ENCODE results near the gene WRAP53.
A peak's percentile ranks its signal among the peaks of the same experiment; 100 is the strongest.

The WRAP53 gene

DNA sequence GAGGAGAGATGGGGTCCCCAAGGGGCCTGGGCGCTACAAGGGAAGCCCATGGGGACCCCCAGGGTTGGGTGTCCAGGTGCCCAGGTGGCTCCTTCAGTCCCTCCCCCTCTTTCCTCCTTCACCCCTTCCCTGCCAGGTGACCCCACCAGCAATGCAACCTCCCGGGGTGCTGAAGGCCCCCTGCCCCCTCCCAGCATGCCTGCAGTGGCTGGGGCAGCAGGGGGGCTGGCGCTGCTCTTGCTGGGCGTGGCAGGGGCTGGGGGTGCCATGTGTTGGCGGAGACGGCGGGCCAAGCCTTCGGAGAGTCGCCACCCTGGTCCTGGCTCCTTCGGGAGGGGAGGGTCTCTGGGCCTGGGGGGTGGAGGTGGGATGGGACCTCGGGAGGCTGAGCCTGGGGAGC lies 20.8 kb downstream of the WRAP53 start:
- no peak for DNase-seq (ENCODE audit: low read depth)

DNA sequence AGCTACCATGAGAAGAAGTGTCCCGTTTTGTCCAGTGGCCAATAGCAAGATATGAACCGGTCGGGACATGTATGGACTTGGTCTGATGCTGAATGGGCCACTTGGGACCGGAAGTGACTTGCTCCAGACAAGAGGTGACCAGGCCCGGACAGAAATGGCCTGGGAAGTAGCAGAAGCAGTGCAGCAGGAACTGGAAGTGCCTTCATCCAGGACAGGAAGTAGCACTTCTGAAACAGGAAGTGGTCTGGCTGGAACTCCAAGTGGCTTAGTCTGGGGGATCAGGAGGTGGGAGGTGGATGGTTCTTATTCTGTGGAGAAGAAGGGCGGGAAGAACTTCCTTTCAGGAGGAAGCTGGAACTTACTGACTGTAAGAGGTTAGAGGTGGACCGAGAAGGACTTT lies 22.0 kb downstream of the WRAP53 start:
- DNase-seq (ENCODE audit: low read depth): no peak

DNA sequence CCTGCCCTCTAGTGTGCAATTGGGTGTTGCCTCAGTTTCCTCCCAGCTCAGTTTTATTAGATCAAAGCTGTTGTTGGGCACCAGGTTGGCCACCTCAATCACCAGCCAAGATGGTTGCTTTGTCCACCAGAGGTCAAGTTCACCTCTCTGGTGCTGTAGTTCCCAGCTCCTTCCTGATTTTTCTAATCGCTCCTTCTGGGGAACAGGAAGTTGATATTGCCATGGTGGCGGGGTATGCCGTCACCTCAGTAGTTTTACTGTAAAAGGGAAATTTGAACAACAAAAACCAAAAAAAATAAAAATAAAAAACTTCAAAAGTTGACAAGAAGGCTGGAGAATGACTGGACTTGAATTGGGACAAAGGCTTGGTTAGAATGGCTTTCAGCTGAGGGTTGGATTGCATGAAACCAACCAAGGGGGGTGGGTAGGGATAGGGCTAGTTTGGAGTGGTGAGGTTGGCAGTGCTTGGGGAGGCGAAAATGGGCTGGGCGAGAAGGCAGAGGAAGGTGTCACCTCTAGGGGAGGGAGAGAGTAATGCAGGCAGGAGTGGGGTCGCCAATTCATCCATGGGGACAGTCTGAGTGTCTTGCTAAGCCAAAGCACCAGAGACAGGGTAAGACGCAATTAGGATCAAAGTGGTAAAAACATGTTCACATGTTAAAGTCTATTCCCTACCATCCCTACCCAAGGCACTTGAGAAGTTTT lies 22.9 kb downstream of the WRAP53 start:
- no peak for DNase-seq (ENCODE audit: low read depth)

DNA sequence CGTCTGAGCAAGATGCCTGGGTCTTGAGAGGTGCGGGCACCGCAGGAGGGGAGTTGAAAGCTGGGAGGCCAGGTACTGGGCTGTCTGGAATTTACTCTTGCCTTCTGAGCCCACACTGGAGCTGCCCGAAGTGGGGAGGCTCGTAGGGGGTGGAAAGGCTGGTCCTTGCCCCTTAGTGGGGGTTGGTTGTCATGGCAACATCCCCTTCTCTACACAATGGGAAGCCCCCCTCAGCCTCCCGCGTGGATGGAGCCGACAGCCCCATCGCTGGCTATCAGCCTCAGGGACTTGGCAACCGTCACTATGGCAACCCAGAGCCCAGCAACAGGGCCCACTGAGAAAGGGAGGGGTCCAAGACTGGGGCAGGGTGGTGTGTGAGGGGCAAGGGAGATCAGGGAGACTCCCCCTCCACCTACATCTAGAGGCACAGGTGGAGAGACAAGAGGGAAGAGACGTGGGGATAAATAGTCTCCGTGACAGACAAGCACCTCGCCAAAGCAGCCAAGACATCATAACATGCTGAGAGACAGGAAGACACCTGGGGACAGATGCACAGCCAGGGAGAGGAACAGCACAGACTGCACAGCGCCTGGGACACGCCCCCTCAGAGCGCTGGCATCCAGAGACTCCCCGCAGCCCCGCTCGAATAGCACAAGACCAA lies 24.0 kb downstream of the WRAP53 start:
- DNase-seq (ENCODE audit: low read depth): no peak

DNA sequence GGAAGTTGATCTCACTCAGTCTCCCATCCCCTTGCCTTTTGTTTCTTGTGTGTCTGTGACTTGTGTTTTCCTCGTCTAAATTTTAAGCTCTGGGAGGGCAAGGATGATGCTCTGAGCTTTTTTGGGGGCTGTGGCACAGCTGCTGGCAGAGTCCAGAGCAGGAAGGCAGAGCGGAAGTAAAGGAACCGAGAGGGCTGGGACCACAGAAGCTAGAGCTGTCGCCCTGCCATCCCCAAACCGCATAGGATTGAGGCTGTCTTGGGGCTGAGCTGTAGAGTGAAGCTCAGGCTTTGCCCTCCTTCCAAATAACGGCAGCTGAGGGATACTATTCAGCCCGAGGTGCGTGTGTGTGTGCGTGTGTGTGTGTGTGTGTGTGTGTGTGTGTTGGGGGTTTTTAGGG lies 25.5 kb downstream of the WRAP53 start:
- DNase-seq (ENCODE audit: low read depth): no peak

DNA sequence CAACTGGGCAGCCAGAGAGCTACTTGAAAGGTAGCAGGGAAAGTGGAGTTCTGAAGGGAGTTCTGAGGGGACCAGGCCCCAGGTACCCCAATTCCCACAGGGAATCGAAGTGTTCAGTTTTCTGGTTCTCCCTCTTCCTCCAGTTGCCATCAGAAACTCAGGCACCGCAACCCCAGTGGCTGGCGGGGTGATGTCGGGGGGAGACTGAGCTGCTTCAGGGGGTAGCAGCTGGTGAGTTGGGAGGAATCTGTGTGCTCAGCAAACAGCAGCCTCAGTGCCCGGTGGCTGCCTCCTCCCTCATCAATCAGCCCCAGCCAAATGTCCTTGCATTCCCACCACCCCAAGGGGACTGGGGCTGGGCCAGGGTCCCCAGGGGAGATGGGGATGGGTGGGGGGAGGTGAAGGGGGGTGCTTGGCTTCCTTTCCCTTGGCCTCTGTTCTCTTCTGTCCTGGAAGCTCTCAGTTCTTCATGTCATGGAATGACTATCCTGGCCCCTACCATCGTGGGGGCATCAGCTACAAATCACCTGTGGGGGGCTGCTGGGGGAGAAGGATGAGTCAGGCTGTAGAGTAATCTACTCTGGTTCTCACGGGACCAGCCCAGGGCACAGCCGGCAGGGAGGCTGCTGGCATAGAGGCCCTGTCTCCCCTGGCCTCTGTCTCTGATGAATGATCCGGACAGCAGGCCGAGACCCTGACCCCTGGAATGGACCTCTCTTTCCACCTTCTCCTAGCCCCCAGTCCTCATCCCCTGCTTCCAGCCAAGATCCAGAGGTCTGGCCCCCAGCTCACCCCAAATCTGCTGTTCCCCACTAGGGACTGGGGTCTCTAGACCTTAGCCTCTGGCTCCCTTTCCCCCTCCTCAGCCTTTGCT lies 26.7 kb downstream of the WRAP53 start:
- no peak for DNase-seq (ENCODE audit: low read depth)

DNA sequence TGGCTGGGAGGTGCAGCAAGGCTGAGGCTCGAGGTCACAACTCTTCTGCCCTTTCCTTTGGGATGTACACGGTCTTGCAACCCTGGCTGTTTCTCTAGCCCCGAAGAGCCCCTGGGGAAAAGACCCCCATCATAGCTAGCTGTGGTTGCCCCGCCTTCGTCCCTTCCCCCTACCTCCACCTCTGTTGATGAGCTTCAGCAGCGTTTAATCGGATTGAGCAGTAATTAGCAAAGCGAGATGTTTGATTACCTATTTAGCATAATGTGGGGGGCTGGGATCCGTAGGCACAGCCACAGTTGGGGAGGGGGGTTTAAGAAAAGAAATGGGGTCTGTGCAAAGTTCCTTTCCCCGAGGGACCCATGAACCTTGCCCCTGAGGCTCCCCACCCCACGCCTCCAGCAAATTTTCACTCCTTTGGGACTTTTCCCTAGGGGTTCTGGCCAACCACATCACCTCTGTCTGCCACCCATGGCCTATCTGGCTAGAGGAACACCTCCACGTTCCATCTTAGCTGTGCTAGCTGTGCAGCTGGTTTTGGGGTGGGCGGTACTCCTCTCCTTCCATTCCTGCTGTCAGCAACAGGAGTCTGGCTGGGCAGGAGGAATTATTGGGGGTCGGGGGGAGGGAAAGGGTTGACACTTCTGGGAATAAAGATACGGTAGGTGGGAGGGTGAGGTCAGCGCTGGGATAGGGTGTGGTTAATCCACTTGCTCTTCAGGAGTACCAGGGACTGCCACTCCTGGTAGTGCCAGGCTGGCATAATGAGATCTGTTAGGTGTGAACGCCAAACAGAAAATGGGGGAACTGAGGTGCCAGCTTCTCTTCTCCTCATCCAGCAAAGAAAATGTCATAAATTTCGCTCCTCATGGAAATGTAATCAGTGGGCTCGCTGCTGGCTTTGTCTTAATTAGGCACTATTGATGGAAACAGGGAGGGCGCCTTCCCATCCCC lies 27.9 kb downstream of the WRAP53 start:
- DNase-seq (ENCODE audit: low read depth): no peak

DNA sequence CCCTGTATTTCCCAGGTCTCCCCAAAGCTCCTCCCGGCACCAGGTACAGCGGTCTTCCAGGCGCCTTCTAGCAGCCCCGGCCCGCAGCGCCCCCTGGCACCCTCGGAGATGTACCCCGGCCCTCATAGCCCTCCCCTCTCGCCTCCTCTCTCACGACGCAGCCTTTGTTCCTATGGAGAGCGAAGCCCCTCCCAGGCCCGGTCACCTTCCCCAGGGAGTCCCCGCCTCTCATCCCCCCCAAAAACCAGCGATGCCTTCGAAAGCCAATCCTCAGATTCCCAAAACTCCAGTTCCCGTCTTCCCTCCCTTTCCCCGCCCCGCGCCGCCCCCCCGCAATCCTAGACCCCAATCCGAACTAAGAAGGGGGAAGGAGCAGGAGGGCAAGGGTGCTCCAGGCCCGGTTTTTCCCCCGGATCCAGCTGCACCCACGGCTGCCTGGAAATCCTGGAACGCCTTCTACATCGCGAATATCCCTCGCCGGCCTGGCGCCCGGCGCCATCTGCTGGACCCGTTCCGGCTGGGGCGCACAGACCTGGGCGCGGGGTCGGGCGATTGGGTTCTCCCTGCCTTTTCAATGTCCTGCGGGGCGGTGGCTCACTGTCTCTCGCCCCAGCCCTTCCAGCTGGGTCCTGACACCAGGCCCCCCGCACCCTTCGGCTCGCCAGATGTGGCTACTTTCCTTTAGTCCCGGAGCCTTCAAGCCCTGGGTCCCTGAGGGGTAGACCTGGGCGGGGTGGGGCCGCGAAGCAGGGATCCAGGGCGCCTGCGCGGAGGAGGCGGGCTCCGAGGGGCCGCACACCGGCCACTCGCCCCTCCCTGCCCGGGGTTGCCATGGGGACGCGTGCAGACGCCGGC lies 28.9 kb downstream of the WRAP53 start, which contains the start of gene DNAH2:
Gene DNAH2 (plus strand): TSS at position 844 of the 855 bp plus-strand sequence. CDS start 1,991 bp downstream, outside the sequence.
- peak; percentile 44 for DNase-seq (ENCODE audit: low read depth)

DNA sequence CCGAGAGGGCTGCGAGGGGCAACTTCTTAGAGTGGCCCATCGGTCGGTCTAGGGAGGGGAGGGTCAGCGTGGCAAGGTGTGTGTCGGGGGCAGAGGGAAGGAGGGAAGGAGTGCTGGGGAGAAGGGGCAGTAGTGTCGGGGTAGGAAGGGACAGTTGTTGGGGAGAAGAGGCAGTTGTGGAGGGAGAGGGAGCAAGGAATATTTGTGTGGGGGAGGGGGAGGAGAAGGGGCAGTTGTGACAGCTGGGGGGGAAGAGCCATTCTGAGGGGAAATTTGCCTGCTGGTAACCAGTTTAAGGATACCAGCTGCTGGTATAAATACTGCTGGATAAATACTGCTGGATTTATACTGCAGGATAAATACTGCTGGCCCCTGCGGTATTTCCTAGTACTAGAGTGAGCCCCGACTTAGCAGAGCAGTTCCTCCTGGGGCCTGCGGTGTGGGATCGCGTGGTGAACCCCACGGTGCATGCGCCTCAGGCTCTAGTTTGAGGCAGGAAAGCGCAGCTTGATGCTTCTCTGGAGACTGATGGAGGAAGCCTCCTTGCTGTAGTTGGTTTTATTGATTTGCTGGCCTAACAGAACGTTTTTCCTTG lies 29.6 kb downstream of the WRAP53 start:
- DNase-seq (ENCODE audit: low read depth): no peak

DNA sequence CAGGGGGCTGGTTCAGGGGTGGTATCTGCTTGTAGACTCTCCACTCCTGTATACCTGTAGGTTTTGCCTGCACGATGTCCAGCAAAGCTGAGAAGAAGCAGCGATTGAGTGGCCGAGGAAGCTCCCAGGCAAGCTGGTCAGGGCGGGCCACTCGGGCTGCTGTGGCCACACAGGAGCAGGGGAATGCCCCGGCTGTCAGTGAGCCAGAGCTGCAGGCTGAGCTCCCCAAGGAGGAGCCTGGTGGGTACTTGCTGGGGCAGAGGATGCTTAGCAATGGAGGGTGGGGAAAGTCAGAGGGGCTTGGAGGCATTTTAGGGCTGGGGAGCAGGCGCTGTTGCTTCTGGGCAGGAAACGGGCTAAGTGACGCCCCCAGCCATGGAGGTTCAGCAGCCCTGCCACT lies 31.4 kb downstream of the WRAP53 start:
- DNase-seq (ENCODE audit: low read depth): no peak

DNA sequence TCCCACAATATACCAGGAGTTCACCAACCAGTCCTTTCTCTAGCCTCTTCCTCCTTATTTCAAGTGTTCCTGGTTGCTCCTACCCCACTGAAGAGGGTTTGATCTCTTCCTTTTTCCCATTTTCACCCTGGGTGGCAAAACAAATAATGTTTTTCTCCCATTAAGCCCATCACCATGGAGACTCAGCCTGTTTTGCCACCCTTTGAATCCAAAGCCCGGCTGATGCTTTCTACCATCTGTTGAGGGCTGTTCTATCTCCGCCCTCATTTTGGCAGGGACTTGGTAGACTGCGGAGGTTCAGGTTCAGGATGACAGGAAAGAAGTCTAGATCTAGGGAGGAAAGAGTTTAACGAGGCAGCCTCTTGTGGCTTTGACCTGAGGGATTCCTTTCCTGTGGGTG lies 31.8 kb downstream of the WRAP53 start:
- DNase-seq (ENCODE audit: low read depth): no peak

DNA sequence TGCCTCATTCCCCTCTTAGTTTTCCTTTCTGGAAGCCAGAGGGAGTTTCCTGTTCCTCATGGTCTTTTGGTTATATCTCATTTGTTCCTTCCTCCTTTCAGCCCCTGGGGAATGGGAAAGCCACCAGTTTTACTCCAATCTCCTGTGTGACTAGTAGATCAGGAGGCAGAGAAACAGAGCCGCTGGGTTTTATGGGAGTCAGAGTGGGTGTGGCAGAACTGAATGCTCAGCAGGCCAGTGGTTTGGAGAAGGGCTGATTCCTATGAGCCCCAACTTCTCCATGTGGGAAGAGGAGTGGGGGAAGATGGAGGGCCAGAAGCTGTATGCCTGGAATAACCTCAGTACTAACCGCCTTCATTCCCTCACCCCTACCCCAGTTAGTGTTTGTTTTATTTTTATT lies 33.3 kb downstream of the WRAP53 start:
- DNase-seq (ENCODE audit: low read depth): no peak

DNA sequence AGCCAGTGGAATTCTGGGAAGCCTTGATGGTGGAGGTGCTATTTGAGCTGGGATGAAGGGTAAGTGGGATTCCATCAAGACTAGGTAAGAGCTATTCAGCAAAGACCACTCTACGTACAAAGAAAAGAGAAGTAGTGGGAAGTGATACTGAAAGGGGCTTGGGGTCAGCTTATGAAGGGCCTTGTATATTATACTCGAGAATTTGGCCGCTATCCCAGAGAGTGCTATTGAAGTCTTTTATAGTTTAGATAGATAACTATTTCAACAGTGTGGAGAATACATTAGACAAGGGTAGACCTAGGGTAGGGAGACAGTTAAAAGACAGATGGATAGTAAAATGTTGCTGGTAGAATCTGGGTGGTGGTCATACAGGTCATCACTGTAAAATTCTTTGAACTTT lies 39.6 kb downstream of the WRAP53 start:
- DNase-seq (ENCODE audit: low read depth): no peak

DNA sequence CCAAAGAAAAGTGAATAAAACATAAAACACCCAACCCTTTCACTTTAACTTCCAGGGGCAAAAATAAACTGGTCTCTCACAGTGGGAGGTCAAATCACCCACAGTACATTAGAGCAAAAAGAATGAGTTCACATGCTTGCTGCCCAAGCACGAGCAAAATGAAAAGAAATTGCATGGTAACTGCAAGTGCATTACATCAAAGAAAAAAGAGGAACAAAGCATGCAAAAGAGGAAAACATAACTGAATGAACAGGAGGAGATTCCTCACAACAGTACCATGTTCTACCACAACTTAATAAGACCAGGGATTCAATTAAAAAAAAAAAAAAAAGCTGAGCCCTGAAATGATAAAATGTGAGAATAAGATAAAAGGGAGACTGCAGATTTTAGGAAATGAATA lies 41.5 kb downstream of the WRAP53 start:
- no peak for DNase-seq (ENCODE audit: low read depth)

DNA sequence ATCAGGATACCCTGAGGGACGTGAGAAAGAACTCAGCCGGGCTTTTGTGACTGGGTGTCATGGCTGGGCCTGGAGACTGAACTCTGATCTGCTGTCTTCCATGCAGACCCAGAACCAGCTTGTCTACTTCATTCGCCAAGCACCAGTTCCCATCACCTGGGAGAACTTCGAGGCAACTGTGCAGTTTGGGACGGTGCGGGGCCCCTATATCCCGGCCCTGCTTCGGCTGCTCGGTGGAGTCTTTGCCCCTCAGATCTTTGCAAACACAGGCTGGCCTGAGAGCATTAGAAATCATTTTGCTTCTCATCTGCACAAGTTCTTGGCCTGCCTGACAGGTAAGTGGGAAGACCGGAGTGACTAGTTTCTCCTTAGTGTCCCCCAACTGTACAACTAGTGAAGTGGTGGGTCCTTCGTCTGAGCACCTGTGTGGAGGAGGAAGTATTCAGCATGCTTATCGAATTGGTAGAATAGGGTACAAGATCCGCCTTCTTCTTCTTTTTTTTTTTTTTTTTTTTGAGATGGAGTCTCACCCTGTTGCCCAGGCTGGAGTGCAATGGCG lies 44.8 kb downstream of the WRAP53 start:
- no peak for DNase-seq (ENCODE audit: low read depth)

DNA sequence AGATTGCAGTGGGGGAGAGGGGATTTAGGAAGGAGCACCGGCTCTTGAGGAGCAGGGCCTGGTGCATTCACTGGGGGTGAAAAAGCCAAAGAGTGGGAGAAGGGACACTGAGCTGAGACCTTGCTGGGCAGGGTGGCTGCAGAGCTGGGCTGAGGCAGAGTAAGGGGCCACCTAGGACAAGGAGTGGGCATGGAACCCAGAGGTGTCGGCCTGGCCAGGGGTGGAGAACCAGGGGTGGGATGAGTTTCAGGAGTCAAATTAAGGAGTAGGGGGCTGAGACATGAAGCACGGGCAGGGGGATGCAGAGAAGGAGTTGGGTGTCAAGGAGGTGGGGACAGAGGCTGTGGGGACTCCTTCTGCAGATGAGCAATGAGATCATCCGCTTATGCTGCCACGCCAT lies 49.3 kb downstream of the WRAP53 start:
- DNase-seq (ENCODE audit: low read depth): no peak

DNA sequence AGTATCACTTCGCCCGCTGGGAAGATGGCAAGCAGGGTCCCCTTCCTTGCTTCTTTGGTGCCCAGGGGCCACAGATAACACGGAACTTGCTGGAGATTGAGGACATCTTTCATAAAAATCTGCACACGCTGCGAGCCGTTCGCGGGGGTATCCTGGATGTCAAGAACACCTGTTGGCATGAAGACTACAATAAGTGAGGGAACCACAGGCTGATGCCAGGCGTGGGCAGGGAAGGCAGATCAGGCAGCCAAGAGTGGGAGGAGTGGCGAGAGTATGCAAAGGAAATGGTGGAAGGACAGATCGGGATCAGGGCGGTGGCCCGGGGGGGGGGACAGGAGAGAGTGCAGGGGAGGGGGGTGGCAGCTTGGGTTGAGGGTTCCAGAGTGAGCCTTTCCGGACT lies 51.5 kb downstream of the WRAP53 start:
- DNase-seq (ENCODE audit: low read depth): no peak

DNA sequence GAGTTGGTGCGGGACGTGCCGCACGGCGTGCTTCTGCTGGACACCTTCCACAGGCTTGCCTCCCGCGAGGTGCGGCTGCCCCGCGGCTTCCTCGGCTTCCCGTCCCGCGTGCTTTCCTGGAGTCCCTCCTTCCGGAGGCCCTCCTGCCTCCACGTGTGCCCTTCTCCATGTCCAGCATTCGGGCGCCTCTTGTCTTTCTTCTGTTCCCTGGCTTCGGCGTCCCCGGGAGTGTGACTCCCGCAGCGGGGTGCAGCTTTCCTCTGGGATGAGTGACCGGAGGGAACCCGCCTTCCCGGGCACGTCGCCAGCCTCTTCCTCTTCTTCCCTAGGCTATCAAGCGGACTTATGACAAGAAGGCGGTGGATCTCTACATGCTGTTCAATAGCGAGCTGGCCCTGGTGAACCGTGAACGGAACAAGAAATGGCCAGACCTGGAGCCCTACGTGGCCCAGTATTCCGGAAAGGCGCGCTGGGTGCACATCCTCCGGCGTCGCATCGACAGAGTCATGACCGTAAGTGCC lies 52.3 kb downstream of the WRAP53 start:
- DNase-seq (ENCODE audit: low read depth): no peak

DNA sequence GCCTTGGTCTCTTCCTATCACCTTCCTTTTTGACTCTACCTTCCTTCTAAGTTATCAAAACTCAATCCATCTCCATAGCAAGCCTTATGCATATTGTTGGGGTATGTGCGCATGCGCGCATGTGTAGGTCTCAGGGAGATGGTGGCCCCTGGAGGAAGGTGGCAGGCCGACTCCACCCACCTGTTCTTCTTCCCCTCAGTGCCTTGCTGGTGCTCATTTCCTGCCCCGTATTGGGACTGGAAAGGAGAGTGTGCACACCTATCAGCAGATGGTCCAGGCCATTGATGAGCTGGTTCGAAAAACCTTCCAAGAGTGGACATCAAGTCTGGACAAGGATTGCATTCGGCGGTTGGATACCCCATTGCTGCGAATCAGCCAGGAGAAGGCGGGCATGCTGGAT lies 54.5 kb downstream of the WRAP53 start:
- DNase-seq (ENCODE audit: low read depth): no peak

DNA sequence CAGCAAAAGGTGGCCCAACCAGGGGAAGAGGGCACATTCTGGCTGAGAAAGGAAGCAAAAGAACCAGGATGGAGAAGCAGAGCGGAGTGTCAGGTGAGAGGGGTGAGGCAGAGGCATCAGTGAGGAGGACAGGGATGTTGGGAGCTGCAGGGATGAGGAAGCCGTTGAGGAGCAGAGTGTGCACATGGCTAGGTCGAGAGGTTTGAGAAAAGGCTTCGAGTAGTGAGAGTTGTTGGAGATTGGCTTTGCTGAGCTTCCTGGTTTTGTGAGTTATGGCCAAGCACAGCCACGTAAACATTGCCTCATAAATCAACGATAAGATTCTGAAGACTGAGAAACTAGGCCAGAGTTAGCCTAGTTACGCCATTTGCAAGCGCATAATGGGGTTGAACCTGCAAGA lies 56.1 kb downstream of the WRAP53 start:
- no peak for DNase-seq (ENCODE audit: low read depth)

Measured in non-pigmented ciliary epithelial cell (primary cell).